VCaP (cell line): Measurements from ENCODE around the gene MAN2A1.

Source experiments
- H3K27ac ChIP-seq: fragments of 450-650 bp; 2 replicates; pipeline ENCODE4 v1.5.1; 2017
- TF ChIP-seq, protein P1 (sequence below): fragments of 450-650 bp; conservative IDR thresholded peaks from 2 replicates; pipeline ENCODE4 v1.5.1; 2017; ENCODE audit warnings: mild to moderate bottlenecking, moderate library complexity

MAN2A1 gene

DNA sequence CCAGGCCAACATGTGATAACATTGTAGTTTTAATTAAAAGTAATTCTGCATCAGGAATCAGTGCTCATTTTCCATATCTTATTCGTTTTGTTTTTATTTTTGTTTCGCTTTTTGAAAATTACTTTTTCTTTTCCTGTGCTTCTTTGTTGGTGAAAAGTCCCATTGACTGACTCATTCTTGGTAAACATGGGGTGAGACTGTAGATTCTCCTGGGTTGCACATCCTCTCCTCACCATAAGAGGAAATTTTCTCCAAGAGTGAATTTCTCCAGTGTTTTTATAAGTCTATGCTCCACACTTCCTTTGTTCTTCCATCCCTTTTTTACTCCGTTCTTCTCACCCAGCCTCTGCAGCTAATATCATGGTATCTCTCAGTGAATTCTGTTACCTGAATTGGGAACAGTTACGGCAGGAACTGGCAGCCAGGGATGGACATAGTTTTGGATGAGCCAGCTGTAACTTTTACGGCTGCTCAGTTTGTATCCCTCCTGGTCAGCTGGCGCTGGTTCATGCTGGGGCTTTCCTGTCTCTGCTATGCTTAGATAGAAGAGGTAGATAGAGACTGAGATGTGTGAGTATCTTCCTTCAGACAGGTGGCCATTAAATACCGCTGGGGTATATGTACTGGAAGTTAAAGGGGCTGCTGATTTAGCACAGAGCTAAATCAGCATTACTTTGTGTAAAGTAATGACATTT lies 80.0 kb downstream of the MAN2A1 start:
- TF ChIP-seq, protein P1, sequence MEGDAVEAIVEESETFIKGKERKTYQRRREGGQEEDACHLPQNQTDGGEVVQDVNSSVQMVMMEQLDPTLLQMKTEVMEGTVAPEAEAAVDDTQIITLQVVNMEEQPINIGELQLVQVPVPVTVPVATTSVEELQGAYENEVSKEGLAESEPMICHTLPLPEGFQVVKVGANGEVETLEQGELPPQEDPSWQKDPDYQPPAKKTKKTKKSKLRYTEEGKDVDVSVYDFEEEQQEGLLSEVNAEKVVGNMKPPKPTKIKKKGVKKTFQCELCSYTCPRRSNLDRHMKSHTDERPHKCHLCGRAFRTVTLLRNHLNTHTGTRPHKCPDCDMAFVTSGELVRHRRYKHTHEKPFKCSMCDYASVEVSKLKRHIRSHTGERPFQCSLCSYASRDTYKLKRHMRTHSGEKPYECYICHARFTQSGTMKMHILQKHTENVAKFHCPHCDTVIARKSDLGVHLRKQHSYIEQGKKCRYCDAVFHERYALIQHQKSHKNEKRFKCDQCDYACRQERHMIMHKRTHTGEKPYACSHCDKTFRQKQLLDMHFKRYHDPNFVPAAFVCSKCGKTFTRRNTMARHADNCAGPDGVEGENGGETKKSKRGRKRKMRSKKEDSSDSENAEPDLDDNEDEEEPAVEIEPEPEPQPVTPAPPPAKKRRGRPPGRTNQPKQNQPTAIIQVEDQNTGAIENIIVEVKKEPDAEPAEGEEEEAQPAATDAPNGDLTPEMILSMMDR = no peak
- H3K27ac ChIP-seq = no peak overlapping the region

DNA sequence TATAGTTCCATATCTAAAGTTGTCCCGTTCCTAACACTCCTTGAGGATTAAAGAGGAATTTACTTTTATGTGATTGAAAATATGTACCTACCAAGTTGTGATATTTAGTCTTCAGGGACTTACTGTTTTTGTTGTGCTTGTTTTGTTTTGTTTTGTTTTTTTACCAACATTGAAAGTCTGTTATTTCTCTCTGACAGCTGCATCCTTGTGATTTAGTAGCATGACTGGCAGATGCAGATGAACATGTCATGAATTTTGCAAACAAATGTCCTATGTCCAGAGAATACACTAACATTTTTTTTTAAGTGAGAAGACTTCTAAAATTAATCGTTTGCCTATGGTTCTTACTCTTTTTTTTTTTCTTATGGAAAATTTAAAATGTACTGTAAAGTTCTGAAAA lies 85.4 kb downstream of the MAN2A1 start:
- H3K27ac ChIP-seq = no peak overlapping the region
- TF ChIP-seq, protein P1 = no peak

DNA sequence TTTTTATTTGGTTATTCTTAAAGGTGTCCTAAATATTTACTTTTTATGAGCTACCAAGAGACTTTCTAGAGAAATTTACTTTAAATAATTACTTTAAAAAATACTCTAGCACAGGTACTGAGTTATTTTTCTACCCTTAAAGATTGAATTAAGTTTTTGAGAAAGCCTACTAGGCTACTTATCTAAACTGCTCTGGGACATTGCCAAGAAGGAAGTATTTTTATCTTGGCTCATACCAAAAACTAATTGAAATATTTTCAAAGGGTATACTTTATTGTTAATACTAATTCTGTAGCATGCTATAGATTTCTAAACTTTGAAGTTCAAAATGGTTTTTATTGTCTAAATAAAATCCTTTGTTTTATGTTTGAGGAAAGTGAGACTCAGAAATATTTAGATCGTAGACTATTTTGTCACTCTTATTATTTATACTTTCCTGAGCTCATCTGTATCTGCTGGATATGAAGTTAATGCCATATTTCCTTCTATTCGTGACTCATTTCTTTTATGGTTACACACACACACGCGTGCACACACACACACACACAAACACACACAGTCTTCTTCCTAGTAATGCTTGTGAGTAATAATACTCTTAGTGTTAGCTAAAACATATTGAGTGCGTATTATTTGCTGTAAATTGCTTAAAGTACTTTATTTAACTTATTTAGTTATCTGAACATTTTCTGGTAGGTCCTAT lies 89.5 kb downstream of the MAN2A1 start:
- TF ChIP-seq, protein P1 = no peak
- no peak overlapping the region for H3K27ac ChIP-seq

DNA sequence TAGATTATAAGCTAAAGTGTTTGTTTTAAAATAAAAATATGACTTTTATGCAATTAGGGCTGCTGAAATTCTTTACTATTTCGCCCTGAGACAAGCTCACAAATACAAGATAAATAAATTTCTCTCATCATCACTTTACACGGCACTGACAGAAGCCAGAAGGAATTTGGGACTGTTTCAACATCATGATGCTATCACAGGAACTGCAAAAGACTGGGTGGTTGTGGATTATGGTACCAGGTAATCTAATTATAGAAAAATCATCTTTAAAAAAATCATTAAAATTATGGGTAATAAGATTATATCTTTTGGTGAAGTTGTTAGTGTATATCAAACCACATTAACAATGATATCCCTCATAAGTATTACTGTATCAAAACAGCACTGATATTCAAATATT lies 95.0 kb downstream of the MAN2A1 start:
- TF ChIP-seq, protein P1 = no peak
- H3K27ac ChIP-seq = no peak overlapping the region

DNA sequence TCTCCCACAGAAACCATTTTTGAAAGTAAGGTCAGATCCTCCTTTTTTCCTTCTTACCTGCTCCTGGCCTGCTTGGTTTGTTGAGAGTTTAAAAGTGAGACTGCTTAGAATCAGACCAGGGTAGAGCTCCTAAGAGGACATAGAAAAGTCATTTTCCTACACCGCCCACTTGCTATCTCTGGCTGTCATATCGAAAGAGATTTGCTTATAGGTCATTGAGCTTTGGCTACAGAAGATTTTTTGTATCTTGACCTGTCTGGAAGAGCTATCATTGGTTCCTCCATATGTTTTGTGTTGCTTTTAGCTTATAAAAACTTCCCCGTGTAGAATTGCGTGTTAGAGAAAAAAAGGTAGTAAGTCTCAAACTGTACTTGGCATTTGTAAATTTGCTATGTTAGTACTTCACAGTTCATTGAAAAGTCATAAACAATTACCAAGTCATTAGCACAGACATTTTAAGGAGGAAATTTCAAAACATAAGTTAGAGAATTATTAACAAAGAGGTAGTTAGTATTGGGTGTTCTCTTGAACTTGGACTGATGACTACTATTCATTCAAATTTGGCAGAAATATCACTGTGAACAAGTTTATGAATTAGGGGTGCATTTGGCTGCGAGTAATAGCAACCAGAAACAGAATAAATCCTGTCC lies 96.6 kb downstream of the MAN2A1 start:
- no peak overlapping the region for H3K27ac ChIP-seq
- TF ChIP-seq, protein P1 = no peak

DNA sequence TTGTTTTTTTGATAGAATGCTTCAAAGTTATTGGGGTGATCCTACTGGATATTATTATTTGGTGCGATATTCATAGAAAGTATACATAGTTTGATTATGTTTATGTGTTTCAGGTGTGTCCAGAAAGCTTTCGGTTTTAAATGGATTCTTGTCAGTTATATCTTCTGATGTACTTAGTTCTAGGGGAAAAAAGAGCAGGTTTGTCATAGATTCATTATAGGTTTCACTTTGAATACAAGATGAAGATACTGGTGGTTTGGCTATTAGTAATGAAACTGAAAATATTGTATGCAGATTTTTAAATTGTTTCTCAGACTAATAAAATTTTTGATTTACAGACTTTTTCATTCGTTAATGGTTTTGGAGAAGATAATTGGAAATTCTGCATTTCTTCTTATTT lies 98.9 kb downstream of the MAN2A1 start:
- H3K27ac ChIP-seq = no peak overlapping the region
- TF ChIP-seq, protein P1 = no peak

DNA sequence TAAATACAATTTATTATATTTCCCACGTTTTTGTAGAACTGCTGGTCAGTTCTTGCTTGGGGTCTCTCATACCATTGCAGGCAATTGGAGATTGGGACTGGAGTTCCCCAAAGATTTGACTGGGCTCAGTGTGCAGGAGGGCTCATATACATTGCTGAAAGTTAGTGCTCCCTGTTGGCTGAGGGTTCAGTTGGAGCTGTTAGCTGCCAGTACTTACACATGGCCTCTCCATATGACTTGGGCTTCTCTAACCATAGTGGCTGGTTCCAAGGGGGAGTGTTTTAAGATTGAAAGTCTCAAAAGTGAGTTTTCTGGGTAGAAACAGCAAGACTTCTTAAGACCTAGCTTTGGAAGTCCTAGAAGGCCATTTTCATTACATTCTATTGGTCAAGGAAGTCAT lies 102.9 kb downstream of the MAN2A1 start:
- no peak overlapping the region for H3K27ac ChIP-seq
- TF ChIP-seq, protein P1 = no peak
